SK-N-SH (cell line): ENCODE measurements around the gene KRTAP27-1. TPM values are rescaled to one million over a fixed set of nuclear protein-coding genes. Genes with fewer than 3 reads are reported as not detected.

ENCODE experiments used
- CTCF ChIA-PET: fragments of 300-600, 350-600 bp; formaldehyde crosslinking; extraction: SDS; loops from one replicate; lab custom pipeline; 2021; lab: Yijun Ruan, JAX
- POLR2A ChIA-PET: fragments of 350-600 bp; sonication (Branson Sonifier 250); formaldehyde crosslinking; extraction: SDS; loops from one replicate; lab custom pipeline; 2020; ENCODE audit warnings: antibody characterized with exemption, inconsistent platforms; lab: Yijun Ruan, JAX
- DNase-seq: peaks from one replicate; pipeline ENCODE4 v3.0.0; 2012
- H2AFZ ChIP-seq: fragments of 200-600 bp; sonication (generic); 2 replicates; pipeline ENCODE4 v1.8.1; 2016; ENCODE audit warnings: antibody characterized with exemption, mild to moderate bottlenecking, low read depth
- H3F3A ChIP-seq: fragments of 200-600 bp; sonication (generic); replicated peaks from 2 replicates; pipeline ENCODE3; 2016; ENCODE audit warnings: antibody characterized with exemption, mild to moderate bottlenecking; ENCODE audit not compliant: insufficient read depth
- H3K27ac ChIP-seq, 2 experiments: fragments of 200-500 bp in 1 of 2; fragments of 200-600 bp in 1 of 2; sonication (Bioruptor generic) in 1 of 2; sonication (generic), shearing (Covaris generic) in 1 of 2; 2 replicates each; pipeline versions ENCODE4 v1.5.1 to v1.6.1; 2014 to 2016; ENCODE audit warnings: low read depth in 2 of 2, inconsistent platforms in 1 of 2, low read length in 1 of 2, mild to moderate bottlenecking in 1 of 2, mixed read lengths in 1 of 2
- H3K27me3 ChIP-seq: fragments of 200-600 bp; sonication (generic), shearing (Covaris generic); 2 replicates; pipeline ENCODE4 v1.6.1; 2016; ENCODE audit warnings: mixed run types; ENCODE audit not compliant: insufficient read depth
- H3K36me3 ChIP-seq, 2 experiments: fragments of 200-500 bp in 1 of 2; fragments of 200-600 bp in 1 of 2; sonication (Bioruptor generic) in 1 of 2; sonication (generic) in 1 of 2; replicated peaks in 1 of 2; 2 replicates each; pipeline versions ENCODE3 to v1.5.1; 2014 to 2016; ENCODE audit warnings: low read length in 1 of 2, mild to moderate bottlenecking in 1 of 2; ENCODE audit not compliant: insufficient read depth in 2 of 2, control insufficient read depth in 1 of 2
- H3K4me1 ChIP-seq, 2 experiments: fragments of 200-500 bp in 1 of 2; fragments of 200-600 bp in 1 of 2; sonication (Bioruptor generic) in 1 of 2; sonication (generic), shearing (Covaris generic) in 1 of 2; 2 replicates each; pipeline versions ENCODE4 v1.5.1 to v1.6.1; 2014 to 2016; ENCODE audit warnings: low read depth in 1 of 2, low read length in 1 of 2, mixed run types in 1 of 2; ENCODE audit not compliant: insufficient read depth in 2 of 2, control insufficient read depth in 1 of 2
- H3K4me2 ChIP-seq: fragments of 200-600 bp; sonication (generic), shearing (Covaris generic); 2 replicates; pipeline ENCODE4 v1.6.1; 2017; ENCODE audit warnings: mixed run types
- H3K4me3 ChIP-seq, 2 experiments: fragments of 200-500 bp in 1 of 2; fragments of 200-600 bp in 1 of 2; sonication (Bioruptor generic) in 1 of 2; sonication (generic), shearing (Covaris generic) in 1 of 2; 2 replicates each; pipeline versions ENCODE4 v1.5.1 to v1.8.1; 2014 to 2016; ENCODE audit warnings: low read depth in 2 of 2, inconsistent platforms in 1 of 2, low read length in 1 of 2, mild to moderate bottlenecking in 1 of 2, mixed read lengths in 1 of 2, moderate library complexity in 1 of 2
- H3K79me2 ChIP-seq: fragments of 200-600 bp; sonication (generic); 2 replicates; pipeline ENCODE4 v1.8.1; 2017; ENCODE audit warnings: mild to moderate bottlenecking; ENCODE audit not compliant: insufficient read depth
- H3K9ac ChIP-seq: fragments of 200-600 bp; sonication (generic); 2 replicates; pipeline ENCODE4 v1.6.1; 2017; ENCODE audit warnings: mixed run types
- H3K9me2 ChIP-seq: fragments of 200-600 bp; sonication (generic); 2 replicates; pipeline ENCODE4 v1.6.1; 2017; ENCODE audit warnings: mixed run types
- H3K9me3 ChIP-seq: fragments of 200-600 bp; sonication (generic); 2 replicates; pipeline ENCODE4 v1.6.1; 2017; ENCODE audit warnings: mixed run types, mild to moderate bottlenecking, moderate library complexity
- H4K20me1 ChIP-seq: fragments of 200-600 bp; sonication (generic); 2 replicates; pipeline ENCODE4 v1.6.1; 2017; ENCODE audit warnings: mild to moderate bottlenecking, mixed run types; ENCODE audit not compliant: insufficient read depth
- ELF1 ChIP-seq: IDR thresholded peaks from 2 replicates; pipeline ENCODE4 v1.4.0; 2012
- EP300 ChIP-seq, 2 experiments: IDR thresholded peaks; 2 replicates each; pipeline versions ENCODE4 v1.4.0 to v1.6.1; 2012; ENCODE audit warnings: borderline replicate concordance in 1 of 2, low read depth in 1 of 2, low read length in 1 of 2
- EZH2phosphoT487 ChIP-seq: fragments of 200-600 bp; sonication (generic); IDR thresholded peaks from 2 replicates; pipeline ENCODE4 v1.6.1; 2017; ENCODE audit warnings: low read depth, mixed run types, mild to moderate bottlenecking, antibody characterized with exemption, moderate library complexity, borderline replicate concordance
- FOSL2 ChIP-seq: IDR thresholded peaks from 2 replicates; pipeline ENCODE4 v1.4.0; 2012; ENCODE audit warnings: low read depth, mild to moderate bottlenecking, moderate library complexity, borderline replicate concordance
- MAX ChIP-seq: IDR thresholded peaks from 2 replicates; pipeline ENCODE4 v1.4.0; 2012; ENCODE audit warnings: low read depth
- MXI1 ChIP-seq: IDR thresholded peaks from 2 replicates; pipeline ENCODE4 v1.6.1; 2012; ENCODE audit warnings: mild to moderate bottlenecking, low read depth, low read length, improper control_type of control experiment
- NFIC ChIP-seq: IDR thresholded peaks from 2 replicates; pipeline ENCODE4 v1.4.0; 2012; ENCODE audit warnings: borderline replicate concordance
- NRF1 ChIP-seq: IDR thresholded peaks from 2 replicates; pipeline ENCODE4 v1.6.1; 2012; ENCODE audit warnings: low read depth, mild to moderate bottlenecking, low read length
- PBX3 ChIP-seq: IDR thresholded peaks from 2 replicates; pipeline ENCODE4; 2012
- POLR2AphosphoS5 ChIP-seq: IDR thresholded peaks from 2 replicates; pipeline ENCODE4 v1.6.1; 2012; ENCODE audit warnings: low read depth, low read length
- RCOR1 ChIP-seq: fragments of 150-350 bp; IDR thresholded peaks from 2 replicates; pipeline ENCODE4 v1.6.1; 2017; ENCODE audit warnings: antibody characterized with exemption, low read length
- REST ChIP-seq: IDR thresholded peaks from 2 replicates; pipeline ENCODE4 v1.6.1; 2012; ENCODE audit warnings: mild to moderate bottlenecking, low read depth, low read length, moderate library complexity
- RFX5 ChIP-seq: IDR thresholded peaks from 2 replicates; pipeline ENCODE4 v1.6.1; 2012; ENCODE audit warnings: mild to moderate bottlenecking, improper control_type of control experiment, low read length
- RXRA ChIP-seq: IDR thresholded peaks from 2 replicates; pipeline ENCODE4 v1.4.0; 2012; ENCODE audit warnings: low read depth, mild to moderate bottlenecking, borderline replicate concordance
- SIN3A ChIP-seq: IDR thresholded peaks from 2 replicates; pipeline ENCODE4 v1.6.1; 2012; ENCODE audit warnings: low read depth, mild to moderate bottlenecking, low read length, moderate library complexity, borderline replicate concordance
- TEAD4 ChIP-seq: IDR thresholded peaks from 2 replicates; pipeline ENCODE4 v1.4.0; 2012; ENCODE audit warnings: mild to moderate bottlenecking, borderline replicate concordance; ENCODE audit not compliant: insufficient read depth
- WGBS: methylation state at CpG from one replicate; pipeline ENCODE4 v1.1.6; 2017; ENCODE audit warnings: low lambda C conversion rate; 5-methylcytosine and 5-hydroxymethylcytosine counted together
- polyA plus RNA-seq, 3 experiments: library from polyadenylated mRNA; depleted of rRNA; stranded (reverse); fragments of >200 nt; gene quantifications; 2 replicates each; pipeline ENCODE4 v1.2.3, GENCODE V29; 2012

KRTAP27-1 gene
- polyA plus RNA-seq, 1 of the 3 experiments (the other 2 are of a cell fraction) = not detected

GRCh38 chr21:30320215-30320614 is 17.3 kb downstream of the KRTAP27-1 start, which contains the start of gene KRTAP26-1:
KRTAP26-1 (minus strand) TSS chr21:30320315; CDS start chr21:30320035, 280 bp downstream.
- no peak for TF ChIP-seq SIN3A
- no peak for TF ChIP-seq PBX3
- no peak for TF ChIP-seq NFIC
- TF ChIP-seq ELF1 = no peak
- TF ChIP-seq EZH2phosphoT487 = no peak
- TF ChIP-seq RCOR1 = no peak
- no peak for TF ChIP-seq RFX5
- no peak for TF ChIP-seq FOSL2
- no peak for TF ChIP-seq EP300 (IDR thresholded peaks at IDR 0.05; ENCODE audit: borderline replicate concordance in 1 of 2, low read depth in 1 of 2, low read length in 1 of 2)
- no peak for TF ChIP-seq NRF1
- no peak for TF ChIP-seq RXRA
- TF ChIP-seq MXI1 = no peak
- no peak for TF ChIP-seq TEAD4
- TF ChIP-seq REST = no peak
- no peak for TF ChIP-seq POLR2AphosphoS5
- no peak for TF ChIP-seq MAX
- H3K36me3 ChIP-seq = no peaks in the 10 kb centered on the region
- no peaks in the 10 kb centered on the region for H3K9me2 ChIP-seq
- no peaks in the 10 kb centered on the region for H3F3A ChIP-seq
- ChIA-PET CTCF (no interaction called here), POLR2A (no interaction called here)
- H3K9ac ChIP-seq = no peak within 1 kb of the TSS
- H2AFZ ChIP-seq = no peak within 1 kb of the TSS
- no peaks in the 10 kb centered on the region for H4K20me1 ChIP-seq
- 2% methylated on average over 2 of the region's 2 CpGs for WGBS
- H3K4me2 ChIP-seq = no peak within 1 kb of the TSS
- DNase-seq = no peak
- H3K79me2 ChIP-seq = no peaks in the 10 kb centered on the region
- no peak within 1 kb of the TSS for H3K27ac ChIP-seq
- H3K4me1 ChIP-seq = no peaks in the 10 kb centered on the region
- no peaks in the 10 kb centered on the region for H3K9me3 ChIP-seq
- H3K27me3 ChIP-seq = no peaks in the 10 kb centered on the region; the same call in 1 of the 2 replicates
- H3K4me3 ChIP-seq = no peak within 1 kb of the TSS
